Dermis microvascular lymphatic vessel endothelial cell (primary cell): ENCODE measurements around the gene CAMKMT. TPM values are rescaled to one million over a fixed set of nuclear protein-coding genes. Genes with fewer than 3 reads are reported as not detected.

ENCODE experiments used
- total RNA-seq: library from RNA; depleted of rRNA; stranded (reverse); fragments of >200 nt; gene quantifications from 2 replicates; pipeline ENCODE4 v1.2.1, GENCODE V29; 2014

Gene CAMKMT
- total RNA-seq, 1 donor from 2014 or later = 2.8 TPM

Other genes with a start within 250 kb of the CAMKMT start
- 16.2 and 18.5 TPM in 2 replicates for gene PPM1B, start 193.1 kb upstream of the CAMKMT start, total RNA-seq
- gene SLC3A1, start 86.5 kb upstream of the CAMKMT start, total RNA-seq = not detected in 2 replicates
- gene PREPL, start 453 bp upstream of the CAMKMT start, total RNA-seq = 11.4 and 12.0 TPM in 2 replicates